NOMO-1 treated with DMSO at 0.1 percent for 48 hours (cell line): ENCODE results near the gene IL34.

Experiments used
- DNase-seq: peaks from one replicate; lab custom pipeline; 2025; ENCODE audit not compliant: unreplicated experiment; lab: John Stamatoyannopoulos, UW

Gene IL34

DNA sequence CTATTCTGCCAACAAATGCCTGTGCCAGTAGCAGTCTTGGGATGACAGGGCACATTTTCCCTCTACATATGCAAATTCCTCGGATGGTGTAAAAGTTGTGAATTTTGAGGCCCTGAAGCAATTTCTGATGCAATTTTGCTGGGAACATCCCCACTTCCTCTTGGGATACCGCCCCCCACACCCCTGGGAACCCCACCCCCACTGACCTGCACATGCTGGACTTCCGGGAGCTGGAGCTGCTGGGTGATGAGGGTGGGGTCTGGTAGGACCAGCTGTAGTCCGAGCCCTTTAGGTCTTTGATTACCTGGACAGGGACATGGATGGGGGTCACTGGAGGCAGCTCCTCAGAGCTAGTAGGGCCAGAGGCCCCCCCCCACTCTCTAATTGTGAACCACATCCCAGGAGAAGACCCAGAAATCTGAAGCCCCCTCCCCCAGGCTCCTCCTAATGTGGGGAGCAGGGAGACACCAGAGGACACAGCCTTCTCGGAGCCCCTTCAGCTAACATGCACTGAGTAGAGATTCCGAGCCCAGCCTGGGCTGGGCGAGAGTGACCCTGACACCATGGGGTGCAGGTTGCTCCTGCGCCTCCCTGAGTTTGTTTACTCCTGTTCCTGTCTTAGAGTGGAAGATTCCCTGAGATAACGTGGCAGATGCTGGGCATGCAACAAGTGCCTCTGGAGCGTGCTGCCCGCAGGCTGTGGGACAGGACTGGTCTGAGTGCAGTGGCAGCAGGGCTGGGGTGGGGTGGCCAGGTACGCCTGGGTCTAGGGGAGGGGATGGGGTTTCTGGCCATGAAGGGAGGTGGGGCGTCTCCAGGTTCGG is 30.5 kb downstream of the IL34 start:
- no peak for DNase-seq

DNA sequence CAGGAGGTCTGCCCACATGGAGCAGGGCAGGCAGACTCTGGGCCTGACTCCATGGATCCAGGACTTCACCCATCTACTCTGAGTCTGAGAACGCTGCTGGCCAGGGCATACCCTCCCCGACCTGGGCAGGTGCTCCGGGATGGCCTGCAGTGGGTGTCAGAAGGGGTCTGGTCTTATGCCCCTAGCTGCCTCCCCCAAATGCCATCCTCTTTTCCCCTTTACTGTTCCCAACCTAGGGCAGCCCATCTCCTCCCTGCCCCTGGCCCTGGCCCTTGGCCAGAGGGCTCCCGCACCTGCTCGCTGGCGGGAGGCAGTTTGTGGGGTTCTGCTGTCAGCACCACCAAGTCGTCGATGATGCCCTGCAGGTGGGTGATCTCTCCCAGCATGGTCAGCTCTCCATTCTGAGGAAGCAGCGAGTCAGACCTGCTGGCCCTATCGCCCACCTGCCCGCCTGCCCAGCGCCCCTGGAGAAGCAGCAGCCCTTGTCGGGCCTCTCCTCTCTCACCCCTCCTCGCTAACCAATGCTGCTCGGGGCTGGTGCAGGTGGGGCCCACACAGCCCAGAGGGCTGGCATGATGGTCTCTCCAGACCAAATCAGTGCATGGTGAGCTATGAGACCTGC is 31.3 kb downstream of the IL34 start:
- DNase-seq: no peak

DNA sequence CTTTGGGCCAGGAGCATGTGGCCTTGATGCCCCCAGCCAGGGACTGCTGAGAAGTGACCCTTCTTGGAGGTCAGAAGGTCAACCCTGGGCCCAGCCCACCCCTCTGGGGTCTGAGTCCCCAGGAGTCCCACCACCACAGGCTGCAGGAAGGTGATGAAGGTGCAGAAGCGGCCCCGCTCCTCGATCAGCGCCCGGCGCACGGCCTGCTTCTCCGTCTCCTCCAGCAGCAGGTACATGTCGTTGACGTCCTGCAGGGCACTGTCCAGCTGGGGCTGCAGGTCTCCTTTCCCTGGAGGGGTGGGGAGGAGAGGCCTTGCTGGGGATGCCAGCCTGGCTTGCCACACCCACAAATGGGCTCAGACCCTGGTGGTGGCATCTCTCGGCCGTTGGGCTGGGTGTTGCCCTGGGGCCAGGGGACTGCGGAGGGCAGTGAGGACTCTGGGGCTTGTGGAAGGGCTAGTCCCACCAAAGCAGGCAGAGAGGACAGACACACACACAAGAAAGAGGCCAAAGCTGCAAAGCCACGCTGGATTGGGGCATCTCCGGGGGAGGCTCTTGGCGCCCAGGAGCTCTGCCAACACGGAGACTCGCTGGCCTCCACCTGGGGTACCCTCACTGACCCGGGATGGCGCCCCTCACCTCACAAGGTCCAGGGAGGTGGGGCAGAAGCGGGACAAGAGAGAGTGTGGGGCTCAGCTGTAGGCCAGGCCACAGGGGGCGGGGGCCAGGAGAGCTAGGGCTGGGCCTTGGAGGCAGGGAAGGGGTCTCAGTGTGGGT is 31.9 kb downstream of the IL34 start:
- no peak for DNase-seq

DNA sequence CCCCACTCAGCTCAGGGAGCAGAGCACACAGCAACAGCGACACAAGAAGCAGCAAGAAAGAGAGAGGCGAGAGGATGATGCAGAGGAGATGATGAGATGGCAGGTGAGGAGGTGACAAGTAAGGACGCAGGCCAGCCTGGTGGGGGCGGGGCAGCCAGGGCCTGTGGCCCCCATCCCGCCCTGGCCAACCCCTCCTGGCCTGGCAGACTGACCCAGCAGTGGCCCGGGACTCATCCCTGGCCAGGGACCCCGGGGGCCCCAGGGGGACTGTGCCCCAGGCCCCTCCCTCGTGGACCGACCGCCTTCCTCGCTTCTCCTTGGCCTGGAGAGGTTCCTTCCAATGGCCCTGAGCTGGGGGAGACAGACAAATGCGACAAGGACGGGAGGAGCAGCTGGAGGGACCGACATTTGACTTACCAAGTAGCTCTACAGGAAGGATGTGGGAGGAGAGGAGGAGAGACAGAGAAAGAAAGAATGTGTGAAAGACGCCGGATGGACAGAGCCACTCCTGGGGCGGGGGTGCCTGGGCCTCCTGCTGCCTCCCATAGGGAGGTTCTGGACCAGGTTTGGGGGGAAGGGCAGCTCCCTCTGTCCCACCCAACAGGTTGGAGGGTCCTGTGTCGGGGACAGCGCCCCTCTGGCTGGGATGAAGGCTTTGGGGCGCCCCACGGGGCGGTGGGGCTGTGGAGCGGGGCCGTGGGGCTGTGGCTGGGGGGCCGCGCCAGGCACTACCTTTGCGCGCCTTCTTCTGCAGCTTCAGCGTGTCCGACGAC is 32.7 kb downstream of the IL34 start:
- no peak for DNase-seq

DNA sequence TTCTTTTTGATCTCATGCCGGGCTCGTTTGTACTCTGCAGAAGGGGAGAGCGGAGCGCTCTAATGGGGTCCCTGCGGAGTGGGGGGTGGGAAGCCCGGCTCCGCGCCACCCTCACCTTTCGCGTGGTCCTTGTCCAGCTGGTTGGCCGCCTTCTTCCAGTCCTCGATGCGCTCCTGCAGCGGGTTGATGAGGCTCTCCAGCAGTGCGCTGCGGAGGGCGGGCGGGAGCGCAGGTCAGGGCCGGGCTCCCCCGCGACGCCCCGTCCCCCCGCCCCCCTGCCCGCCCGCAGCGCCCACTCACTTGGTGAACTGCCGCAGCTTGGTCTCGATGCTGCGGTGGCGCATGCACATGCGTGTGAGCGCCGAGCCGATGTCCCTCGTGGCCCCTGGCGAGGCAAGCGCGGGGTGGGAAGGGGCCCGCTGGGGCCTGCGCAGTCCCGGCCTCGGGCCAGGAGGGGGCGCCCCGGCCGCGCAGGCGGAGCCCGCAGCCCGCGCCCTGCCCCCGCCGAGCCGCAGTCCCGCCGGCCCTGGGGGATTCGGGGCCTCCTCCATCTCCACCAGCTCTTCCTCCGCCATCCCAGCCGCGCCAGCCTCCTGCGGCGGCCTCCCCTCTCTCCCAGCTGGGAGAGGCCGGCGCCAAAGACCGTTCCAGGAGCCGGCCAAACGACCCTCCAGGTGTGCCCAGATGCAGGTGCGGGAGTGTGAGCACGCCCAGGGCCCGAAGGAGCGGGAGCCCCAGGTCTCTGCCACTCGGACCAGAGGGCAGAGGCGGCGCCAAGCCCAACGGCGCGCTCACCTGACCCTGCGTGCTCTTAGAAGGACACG is 33.5 kb downstream of the IL34 start:
- no peak for DNase-seq

DNA sequence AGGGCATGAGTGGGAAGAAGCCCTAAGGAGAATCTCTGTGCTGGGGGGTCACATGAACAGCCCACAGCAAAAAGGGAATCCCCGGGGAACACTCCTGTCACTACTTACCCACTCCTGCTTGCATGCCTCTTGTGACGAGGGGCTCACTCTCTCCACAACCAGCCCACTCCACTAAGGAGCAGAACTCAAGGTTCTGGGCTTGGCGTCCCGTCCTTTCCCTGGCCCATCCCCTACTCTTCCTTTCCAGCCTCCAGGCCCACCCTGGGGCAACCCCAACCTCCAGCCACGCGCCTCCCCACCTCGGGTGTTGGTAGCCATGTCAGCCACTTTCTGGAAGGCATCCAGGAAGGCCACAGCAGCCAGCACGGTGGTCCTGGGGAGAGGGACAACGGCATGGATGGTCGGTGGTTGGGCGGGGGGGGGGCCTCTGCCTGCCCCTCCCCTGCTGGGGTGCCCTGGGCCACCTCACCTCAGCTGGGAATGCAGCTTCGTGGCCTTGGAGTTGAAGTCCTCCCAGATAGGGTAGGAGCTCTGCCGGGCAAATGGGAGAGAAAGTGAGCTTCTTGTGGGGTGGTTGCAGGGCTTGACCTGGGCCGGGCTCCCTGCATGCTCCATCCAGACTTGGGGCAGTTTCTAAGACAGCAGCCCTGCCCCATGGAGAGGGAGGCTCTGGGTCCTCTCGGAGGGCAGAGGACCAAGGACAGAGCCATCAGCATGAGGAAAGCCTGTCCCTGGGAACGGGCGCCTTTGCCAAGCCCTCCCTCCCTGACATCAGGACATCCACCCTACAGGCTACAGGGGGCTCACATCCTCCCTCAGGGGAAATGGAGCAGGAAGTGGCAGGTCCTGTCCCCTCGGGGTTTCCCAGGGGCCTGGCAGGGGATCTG is 34.4 kb downstream of the IL34 start:
- no peak for DNase-seq

DNA sequence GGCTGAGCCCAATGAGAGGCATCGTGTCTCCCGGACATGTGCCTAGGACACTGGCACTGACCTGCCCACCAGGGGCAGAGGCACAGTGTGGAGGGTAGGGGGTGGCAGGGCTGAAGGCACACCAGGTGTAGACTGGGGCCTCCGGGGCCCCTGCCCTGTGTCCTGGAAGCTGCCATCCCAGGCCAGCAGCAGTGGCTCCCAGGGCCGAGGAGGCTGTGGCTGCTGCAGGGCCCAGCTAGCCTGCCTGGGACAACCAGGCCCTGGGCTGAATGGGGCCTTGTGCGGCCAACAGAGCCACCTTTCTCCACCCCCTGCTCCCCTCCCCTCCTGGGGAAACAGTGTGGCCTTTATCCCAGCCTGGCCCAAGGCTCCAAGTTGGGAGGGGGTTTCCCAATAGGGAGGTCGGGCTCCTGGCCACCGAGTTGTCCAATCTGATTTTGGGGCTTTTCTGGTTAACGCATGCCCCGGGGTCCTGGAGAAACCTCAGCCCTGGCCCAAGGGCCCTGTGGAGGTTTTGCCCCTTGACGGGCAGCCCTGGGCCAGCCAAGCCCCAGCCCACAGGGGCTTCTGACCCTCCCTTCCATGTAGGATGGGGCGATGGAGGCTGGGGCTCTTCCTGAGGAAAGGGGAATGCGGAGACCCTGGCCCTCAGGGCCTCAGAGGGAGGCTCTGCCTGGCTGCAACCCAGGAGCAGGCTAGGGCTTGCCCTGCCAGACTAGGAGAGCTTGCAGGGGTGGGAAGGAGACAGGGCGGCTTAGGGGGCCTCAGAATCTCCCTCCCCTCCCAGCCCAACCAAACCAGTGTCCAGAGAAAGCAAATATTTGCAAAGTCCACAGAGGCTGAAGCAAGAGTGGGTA is 35.3 kb downstream of the IL34 start:
- DNase-seq: no peak

DNA sequence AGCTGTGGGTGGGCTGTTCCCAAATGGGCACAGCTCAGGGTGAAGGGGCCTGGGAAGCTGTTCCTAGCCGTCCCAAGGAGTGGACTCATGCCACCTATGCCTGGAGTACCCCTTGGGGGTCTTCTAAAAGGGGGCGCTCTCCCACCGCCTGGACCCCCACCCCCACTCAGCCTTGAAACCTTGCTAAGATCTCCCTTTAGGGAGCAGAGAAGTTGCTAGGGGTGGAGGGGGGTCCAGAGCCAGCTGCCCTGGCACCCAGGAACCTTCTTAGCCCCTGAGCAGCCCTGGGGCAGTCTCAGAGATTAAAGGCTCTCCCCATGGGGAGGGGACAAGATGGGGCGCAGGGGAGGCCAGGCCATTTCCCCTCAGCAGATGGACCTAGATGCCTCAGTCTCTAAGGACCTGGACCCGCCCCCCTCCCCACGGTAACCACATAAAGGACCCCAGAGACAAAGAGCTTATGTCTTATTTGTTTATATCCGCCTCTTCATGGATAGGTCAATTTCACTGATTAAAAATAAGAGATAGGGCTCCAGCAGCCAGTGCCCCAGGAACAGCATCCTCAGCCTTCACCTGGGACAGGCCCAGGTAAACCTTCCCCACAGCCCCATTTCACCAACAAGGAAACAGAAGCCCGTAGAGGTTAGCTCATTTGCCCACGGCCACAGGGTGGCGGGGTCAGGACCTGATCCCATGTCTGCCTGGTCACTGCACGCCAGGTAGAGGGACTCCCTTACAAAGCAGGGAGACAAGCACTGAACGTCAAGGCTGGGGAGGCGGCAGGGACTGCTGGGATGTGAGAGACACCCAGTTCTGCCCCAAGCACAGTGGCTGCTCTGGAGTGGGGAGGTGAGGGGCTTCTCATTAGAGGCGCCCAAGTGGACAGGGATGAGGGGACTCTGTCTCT is 36.1 kb downstream of the IL34 start:
- DNase-seq: no peak

DNA sequence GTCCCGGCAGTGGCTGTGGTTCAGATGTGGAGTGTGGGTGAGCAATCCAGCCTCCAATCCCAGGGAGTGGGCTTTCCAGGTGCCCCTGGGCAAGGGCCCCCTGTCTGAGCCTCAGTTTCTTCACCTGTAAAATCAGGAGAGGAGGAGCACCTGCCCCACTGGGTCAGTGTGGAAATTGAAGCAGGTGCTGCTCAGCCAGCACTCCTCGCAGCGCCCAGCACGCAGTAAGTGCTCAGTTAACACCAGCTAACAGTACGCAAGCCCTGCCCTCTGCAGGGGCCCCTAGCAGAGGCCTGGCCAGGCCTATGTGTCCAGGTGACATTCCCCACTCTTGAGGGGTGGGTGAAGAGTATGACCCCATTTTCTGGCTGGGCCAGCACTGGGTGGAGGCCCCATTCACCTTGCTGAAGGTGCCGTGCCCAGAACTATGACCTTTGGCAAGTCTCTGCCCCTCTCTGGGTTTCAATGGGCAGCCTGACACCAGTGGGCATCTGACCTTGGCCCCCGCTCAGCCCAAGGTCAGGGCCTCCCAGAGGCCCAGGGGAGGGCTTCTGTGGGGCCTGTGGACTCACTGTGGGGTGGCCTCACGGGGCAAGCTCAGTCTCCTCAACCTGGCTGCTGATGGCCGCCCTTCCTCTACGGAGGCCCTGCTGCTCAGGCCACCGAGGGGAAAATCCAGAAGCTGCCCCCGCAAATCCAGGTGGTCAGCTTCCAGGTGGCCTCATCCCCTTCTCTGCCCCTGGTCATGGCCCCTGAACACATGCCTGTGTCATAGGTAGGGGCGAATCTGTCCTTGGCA is 37.0 kb downstream of the IL34 start:
- no peak for DNase-seq

DNA sequence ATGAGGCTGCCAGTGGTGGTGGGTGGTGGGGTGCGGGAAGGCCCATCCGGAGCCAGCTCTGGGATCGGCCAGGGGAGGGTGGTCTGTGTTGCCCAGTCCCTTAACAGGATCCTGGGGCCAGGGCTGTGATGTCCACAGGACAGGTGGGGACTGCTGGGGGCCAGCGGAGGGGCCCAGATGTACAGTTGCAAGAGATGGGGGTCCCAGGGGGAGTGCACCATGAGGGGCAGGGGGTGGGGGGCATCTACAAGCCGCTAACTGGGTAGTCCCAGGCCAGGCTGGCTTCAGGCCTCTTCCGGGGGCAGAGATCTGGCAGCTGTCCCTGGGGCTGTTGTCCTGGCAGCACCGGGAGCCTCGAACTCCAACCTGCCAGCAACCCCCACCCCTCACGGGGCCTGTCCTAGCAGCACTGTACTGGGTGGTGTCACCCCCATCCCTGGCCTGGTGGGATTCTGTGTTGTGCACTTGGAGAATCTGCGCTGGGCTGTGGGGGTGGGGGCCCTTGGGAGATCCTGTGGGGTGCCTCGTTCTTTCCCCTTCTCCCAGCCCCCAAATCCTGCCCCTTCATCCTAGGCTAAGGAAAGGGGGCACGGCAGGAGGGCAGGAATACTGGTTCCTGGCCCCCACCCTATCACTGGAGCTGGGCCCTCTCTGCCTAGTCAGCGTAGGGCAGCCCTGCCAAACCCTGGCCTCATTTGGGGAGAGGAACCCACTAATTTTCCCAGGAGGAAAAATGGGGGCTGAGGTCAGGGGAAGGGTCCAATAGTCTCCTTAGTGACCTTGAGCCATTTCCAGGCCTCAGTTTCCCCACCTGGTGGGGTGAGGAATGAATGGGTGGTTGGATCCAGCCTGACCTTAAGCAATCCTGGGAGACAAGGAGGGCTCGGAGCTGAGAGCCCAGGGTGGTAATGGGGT is 38.0 kb downstream of the IL34 start:
- no peak for DNase-seq

DNA sequence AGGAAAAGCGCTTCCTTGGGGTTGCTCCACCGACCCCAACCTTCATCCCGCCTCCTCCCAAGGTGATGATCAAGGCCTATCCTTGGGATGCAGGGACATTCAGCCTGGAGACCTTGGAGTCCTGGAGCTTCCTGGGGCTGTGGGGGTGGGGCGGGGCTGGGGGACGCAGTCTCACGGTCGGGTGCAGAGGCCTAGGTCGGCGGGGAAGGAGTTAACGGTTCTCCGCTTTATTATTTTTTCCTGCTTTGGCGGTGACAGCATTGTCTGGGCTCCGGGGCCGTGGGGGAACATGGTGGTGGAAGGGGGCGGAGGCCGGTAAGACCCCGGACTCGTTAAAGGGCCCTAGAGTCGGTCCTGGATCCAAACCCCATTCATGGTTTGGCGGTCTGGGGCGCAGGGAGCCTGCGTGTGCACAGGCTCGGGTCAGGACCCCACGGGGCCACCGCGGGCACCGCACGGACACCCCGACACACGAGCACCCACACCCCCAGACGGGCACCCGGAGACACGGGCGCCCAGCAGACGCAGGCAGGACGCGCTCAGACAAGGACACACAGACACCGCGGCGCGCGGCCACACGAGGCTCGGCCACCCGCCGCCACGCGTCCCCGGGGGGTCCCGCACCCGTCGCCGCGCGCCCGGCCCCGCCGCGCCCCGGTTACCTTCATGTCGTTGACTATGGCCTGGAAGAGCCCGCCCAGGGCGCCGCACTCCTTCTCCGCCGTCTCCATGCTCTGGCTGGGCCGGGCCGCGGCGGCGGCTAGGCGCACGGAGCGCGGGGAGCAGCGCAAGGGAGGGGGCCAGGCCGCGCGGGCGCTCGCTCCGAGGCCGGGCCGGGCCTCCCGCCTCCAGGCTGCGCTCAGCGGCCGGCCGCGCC is 38.9 kb downstream of the IL34 start:
- no peak for DNase-seq

DNA sequence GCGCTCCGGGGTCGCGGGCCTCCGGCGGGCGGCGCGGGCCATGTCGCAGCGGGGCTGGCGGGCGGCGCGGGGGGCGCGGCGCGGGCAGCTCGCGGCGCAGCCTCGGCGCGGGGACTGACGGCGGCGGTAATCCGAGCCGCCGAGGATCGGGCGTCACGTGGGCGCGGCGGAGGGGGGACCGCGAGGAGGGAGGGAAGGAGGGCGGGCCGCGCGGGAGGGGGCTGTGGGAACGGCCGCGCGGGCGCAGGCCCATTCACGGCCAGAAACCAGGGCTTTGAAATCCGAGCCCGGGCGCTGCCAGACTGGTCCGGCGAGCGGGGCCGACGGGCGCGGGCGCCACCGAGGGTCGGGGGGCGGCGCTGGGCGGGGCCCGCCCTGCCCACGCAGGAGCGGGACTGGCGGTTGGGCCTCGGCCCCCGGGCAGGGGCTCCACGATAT is 39.6 kb downstream of the IL34 start, which contains the start of gene MTSS2:
Gene MTSS2 (minus strand): TSS at position 116 of the 438 bp plus-strand sequence. CDS start 262 bp downstream, outside the sequence.
- DNase-seq: peak; percentile 26

DNA sequence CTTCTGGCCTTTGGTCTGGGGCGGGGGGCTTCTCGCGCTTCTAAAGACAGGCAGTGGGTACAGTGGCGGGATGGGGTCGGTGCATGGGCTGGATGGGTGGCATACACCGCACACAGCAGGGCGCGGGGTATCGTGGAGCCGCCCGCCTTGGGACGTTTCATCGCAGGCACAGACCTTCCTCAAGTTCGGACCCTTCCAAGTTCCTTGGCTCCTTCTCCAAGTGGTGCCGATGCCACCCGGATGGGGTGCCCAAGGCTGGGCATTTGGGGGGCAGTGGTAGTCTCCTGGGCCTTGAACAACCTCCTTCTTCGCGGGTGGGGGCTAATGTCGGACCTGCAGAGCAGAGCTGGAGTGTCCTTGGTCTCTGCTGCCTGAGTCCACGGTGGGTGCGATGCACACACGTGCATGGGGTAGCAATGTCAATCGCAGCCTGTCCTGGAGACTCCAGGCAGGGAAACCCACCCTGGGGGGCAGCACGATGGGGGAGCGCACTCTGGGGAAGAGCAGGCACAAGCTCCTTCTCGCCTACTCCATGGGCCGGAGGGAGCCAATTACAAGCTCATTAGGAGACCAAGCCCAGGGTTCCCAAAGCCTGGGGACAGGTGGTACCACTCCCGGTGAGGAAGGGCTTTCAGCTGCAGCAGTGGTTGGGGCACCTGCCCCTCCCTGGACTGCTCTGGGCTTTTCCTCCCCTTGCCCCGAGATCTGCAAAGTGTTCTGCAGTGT is 40.2 kb downstream of the IL34 start:
- no peak for DNase-seq

DNA sequence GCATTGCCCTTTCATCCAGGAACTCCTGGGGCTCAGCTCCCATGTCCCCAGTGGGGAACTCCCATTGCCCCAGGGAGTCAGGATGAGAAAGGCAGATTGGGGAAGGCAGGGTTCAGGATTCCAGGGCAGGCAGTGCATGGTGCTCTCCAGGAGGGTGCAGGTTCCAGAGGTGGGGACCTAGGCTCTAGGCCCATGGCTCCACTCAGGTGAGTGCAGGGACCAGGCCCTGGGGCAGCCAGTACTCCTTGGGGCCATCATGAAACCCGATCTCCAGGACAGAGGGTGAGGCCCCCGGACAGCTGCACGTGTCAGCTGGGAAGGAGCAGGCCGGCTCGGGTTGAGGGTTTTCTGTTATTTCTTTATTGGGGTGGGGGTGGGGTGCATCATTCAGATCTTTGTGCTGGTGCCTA is 40.7 kb downstream of the IL34 start:
- DNase-seq: no peak
